ENCODE results near the gene TLCD3A. TPM values are rescaled to one million over a fixed set of nuclear protein-coding genes. Genes with fewer than 3 reads are reported as not detected.
"Not testable (repeated sequence)": the region's sequence is repeated elsewhere in the genome, so short reads cannot be mapped to it uniquely, and the experiment has no call there.

Gene TLCD3A
- total RNA-seq, 1 donor from 2014 or later: 29.6 TPM

DNA sequence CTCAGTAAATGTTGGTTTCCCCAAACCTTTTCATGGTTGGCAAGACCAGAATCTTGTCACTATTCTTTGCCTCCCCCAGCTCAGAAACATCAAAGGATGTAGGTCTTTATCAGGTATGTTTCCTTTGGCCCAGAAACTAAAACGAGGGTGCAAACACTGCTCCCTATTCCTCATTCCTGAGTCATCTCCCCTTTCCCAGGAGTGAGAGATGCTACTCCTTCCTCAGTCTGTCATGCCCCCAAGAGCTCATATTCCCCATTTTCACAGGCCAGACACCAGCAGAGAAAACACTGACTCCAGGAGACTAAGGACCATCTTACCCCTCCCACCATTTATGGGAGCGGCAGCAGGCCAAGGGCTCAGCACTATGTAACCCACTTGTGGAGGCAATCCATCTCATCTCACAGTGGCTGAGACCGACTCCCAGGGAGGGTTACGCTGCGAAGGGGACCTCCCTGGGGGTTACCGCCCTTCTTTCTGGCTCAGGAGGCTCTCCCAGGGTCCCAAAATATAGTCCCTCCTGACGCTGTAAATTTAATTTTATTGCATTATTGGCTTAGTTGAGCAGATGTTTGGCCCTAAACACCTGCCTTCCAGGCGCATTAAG lies 18.1 kb downstream of the TLCD3A start:
- no peak for ATAC-seq

GRCh38 chr17:751269-752001 lies 19.0 kb downstream of the TLCD3A start:
- ATAC-seq: peak; percentile 53

DNA sequence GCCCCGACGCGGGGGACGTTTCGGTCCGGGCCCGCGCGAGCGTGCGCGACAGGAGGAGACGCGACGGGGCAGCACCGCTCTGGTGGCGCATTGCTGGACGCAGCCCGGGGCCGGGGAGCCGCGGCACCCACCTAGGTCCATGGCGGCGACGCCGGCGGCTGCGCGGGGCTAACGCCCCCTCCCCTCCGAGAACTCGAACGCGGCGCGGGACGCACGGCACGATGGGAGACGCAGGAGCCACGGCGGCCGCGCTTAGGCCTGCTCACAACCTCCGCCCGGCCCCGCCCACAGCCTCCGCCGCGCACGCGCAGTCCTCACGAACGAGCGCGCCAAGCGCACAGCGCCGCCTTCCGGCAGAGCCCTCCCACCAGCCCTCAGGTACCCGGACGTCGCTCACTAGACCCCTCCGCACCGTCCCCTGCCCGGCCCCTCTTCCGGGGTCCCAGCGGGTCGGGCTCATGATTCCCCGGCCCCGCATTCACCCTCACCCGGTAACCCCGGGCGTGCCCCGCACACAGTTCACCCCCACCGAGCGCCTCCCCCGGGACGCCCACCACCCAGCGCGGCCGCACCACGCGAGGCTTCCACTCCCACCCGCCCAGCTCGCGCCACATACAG lies 19.7 kb downstream of the TLCD3A start, which contains the start of gene GEMIN4:
TSS of gene GEMIN4 (minus strand) at position 263 of the 618 bp plus-strand sequence. CDS start at position 141, 122 bp downstream.
- peak; percentile 96 for ATAC-seq

DNA sequence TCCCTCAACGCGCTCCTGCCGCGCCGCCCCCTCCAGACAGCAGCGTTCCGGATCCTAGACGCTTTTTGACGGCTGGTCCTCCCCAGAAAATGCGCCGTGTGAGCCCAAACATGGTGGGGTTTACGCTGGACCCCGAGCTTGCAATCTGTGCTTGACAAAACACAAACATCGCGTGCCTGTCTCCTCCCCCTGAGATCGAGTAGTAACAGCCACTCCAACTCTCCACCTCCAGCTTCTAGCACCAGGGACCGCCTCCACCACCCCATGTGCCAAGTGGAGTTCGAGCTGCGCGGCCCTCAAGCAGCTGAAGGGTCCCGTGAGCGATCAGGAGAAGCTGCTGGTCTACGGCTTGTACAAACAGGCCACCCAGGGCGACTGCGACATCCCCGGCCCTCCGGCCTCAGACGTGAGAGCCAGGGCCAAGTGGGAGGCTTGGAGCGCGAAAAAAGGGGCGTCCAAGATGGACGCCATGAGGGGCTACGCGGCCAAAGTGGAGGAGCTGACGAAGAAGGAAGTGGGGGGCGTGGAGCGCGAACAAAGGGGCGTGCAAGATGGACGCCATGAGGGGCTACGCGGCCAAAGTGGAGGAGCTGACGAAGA lies 20.3 kb downstream of the TLCD3A start:
- ATAC-seq: peak; percentile 50

- ATAC-seq: no peak
These were observed 21.0 kb downstream of the TLCD3A start for GRCh38 chr17:753418-753817.

GRCh38 chr17:755319-755961 lies 23.0 kb downstream of the TLCD3A start:
- not testable (repeated sequence) for ATAC-seq

DNA sequence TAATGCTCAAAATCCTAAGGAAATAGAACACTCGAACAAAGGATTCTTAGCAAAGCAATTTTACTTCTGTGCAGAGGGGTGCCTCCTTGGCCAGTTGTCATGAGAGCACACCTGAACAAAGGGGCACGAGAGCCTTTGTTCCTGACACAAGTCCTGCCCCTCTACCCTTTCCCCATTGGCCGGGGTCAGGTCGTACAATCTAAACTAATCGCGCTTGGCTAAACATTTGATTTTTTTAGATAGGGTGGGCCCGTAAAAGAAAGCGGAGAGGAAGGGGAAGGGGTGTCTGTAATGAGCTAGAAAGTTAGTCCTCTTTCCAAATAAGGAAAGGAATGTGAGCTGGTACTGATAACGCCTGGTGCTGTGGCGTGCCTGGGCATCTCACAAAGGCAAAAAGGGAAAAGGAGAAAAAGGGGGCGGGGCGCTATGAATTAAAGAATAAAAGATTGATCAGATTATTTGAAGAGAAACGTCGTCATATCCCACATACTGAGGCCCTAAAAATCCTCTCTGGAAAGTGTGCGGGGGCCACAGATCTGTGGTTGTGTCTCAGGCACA lies 23.7 kb downstream of the TLCD3A start:
- ATAC-seq: not testable (repeated sequence)

DNA sequence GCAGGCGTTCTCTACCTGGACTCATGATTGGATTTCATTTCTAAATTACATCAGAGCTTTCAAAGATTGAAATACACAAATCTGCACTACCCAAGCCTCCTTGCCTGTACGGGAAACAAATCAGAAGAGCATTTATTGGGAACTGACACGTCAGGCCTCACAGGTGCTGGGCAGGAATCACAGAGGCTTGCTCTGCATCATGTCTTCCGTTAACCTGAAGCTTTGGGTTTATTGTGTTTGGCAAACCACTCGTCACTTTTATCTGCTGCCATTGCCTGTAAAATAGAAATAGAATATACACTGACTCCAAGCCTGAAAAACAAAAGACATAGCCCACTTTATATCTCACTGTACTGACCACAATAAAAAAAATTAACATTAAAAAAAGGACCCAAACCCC lies 27.6 kb downstream of the TLCD3A start:
- no peak for ATAC-seq

DNA sequence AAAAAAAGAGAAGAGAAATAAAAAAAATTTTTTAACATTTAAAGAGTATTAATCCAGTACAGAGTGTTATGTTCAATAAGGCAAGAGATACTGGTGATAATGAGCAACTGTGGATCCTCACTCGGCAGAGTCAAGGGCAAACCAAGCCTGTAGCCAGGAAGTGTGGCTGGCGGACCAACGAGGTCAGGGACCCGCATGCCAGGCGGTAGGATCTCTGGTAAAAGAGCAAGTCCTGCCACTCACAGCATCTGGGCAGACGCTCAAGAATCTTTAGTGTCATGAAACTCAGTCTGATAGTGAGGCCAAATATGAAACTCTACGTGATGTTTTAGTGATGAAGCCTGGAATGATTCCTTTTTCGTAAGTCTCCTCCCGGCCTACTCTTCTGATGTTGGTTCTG lies 28.0 kb downstream of the TLCD3A start:
- no peak for ATAC-seq

DNA sequence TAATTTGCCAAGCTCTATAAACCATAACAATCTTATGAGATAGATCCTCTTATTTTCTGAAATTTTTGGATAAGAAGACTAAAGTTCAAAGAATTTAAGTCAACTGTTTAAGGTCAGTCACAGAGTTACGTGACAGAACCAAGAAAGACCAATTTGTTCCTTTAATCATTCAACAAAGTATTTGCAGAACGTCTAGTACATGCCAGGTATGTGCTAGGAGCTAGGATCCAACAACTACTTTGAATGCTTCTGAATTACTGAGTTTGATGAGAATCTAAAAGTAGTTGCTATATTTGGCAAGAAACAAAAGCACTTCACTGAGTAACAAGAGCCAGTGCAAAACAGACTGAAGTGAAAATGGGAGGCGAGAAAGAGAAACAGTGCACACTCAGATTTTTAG lies 34.7 kb downstream of the TLCD3A start:
- ATAC-seq: no peak

DNA sequence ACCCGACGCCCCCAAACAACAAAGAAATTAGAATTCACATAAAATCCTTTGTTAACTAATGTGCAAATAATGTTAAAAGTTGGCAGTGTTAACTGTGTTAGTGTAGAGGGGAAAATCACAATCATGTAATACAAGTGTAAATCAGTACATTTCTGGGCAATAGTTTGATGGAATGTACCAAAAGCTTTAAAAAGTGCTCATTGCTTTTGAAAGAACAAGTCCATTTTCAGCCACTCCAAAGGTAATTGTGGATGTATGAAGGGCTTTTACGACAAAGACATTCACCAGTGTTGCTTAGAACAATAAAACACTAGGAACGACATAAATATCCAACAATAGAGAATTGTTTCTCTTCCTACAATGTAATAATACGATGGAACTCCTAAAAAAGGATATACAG lies 40.6 kb downstream of the TLCD3A start:
- ATAC-seq: no peak

- no peak for ATAC-seq
These were observed 41.3 kb downstream of the TLCD3A start for GRCh38 chr17:773467-774312.

DNA sequence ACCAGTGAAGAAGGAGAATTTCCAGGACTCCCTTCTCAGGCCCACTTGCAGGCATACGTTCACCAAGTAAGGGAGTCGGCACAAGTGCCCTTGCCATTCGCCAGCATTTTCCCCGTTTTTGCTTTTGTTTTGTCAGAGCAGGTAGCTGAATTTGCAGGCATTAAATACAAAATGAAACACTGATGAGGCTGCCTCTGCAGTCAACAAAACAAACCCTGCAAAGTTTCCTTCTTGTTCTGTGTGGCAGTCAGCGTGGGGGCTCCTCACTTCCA lies 41.9 kb downstream of the TLCD3A start:
- no peak for ATAC-seq

DNA sequence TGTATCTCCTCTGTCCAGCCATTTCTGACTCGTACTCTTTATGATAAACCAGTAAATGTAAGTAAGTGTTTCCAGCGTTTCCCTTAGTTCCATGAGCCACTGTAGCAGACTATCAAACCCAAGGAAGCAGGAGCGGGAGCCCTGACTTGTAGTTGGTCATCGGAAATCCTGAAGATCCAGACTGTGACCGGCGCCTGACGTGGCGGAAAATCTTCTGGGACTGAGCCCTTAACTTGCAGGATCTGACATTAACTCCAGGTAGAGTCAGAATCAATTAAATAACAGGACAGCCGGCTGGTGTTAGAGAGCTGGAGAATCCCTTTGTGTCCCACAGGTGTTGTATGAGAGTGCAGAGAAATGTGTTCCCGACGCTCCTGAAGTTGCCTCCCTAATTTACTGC lies 45.7 kb downstream of the TLCD3A start:
- ATAC-seq: no peak

DNA sequence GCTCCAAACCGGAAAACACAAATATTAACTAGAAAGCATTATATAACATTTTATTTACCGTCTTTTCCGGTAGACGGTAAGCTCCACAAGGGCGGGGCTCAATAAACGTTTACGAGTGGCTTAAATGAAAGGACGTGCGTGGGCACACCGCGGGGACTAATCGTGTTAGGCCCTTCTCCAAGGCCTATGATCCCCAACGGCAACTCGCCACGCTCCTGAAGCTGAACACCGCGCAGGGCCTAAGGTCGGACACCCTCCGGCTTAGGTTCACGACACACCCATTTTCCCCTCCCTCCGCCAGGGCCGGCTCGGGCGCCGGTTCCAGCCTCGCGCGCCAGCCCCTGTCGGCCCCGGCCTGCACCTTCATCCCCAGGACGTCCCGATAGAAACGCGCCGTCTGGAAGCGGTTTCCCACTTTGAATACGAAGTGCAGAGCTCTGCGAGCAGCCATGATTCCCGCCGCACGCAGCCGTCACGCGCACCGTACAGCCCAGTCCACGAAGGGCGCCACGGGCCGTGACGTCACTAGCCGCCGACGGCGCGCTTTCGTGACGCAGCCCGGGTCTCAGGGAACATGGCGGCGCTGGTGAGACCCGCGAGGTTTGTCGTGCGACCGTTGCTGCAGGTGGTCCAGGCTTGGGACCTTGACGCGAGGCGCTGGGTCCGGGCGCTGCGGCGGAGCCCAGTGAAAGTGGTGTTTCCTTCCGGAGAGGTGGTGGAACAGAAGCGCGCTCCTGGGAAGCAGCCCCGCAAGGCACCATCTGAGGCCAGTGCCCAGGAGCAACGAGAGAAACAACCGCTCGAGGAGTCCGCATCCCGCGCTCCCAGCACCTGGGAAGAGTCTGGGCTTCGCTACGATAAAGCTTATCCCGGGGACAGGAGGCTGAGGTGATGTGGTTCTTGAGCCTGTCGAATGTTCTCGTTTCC lies 49.7 kb downstream of the TLCD3A start, which contains the start of the genes GLOD4 and MRM3:
TSS of gene GLOD4 (minus strand) at position 476 of the 927 bp plus-strand sequence. CDS start at position 451, 25 bp downstream.
TSS of gene MRM3 (plus strand) at position 549 of the 927 bp plus-strand sequence. CDS start at position 575, 26 bp downstream.
- ATAC-seq: peak; percentile 91

- peak; percentile 73 for ATAC-seq
These were observed 51.7 kb downstream of the TLCD3A start for GRCh38 chr17:784143-784542.

DNA sequence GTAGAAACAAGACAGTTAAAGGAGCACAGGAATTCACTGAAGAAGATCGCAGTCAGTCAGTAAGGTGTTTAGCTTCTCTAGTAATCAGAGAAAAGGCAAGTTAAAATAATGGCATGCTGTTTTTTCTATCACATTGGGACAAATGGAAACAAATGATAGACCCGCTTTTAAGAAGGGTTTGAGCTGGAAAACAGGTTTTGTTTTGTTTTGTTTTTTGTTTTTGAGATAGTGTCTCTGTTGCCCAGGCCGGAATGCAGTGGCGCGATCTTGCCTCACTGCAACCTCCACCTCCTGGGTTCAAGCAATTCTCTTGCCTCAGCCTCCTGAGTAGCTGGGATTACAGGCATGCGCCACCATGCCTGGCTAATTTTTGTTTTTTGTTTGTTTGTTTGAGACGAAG lies 53.5 kb downstream of the TLCD3A start:
- not testable (repeated sequence) for ATAC-seq

GRCh38 chr17:787641-788221 lies 55.3 kb downstream of the TLCD3A start:
- ATAC-seq: no peak

DNA sequence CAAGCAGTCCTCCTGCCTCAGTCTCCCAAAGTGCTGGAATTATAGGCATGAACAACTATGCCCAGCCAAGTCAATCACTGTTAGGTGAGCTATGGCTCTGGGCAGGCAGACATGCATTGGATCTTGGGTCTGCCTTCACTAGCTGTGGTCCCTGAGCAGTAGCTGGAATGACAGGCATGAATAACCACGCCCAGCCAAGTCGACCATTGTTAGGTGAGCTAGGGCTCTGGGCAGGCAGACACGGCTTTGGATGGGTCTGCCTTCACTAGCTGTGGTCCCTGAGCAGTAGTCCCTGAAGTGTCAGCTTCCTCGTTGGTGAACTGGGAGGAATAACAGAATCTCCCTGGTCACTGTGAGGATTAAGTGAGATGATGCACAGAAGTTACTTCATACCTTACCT lies 56.2 kb downstream of the TLCD3A start:
- no peak for ATAC-seq
